Body of pancreas (tissue), 4 donors: ENCODE results near the gene PRH1.

Experiments used
- POLR2A ChIP-seq, 3 donors: fragments of 450-650 bp; IDR thresholded peaks; one replicate each; pipeline ENCODE4 v1.6.1; 2016; ENCODE audit warnings: antibody characterized with exemption in 3 of 3, mild to moderate bottlenecking in 2 of 3
- TF ChIP-seq, protein P1 (sequence below), 7 experiments: fragments of 450-650 bp in 4 of 7; fragments of 200-600 bp in 3 of 7; sonication (generic) in 3 of 7; IDR thresholded peaks; one replicate each; pipeline ENCODE4 v1.5.1; 2016 to 2019; ENCODE audit warnings: antibody characterized with exemption in 7 of 7

DNA sequence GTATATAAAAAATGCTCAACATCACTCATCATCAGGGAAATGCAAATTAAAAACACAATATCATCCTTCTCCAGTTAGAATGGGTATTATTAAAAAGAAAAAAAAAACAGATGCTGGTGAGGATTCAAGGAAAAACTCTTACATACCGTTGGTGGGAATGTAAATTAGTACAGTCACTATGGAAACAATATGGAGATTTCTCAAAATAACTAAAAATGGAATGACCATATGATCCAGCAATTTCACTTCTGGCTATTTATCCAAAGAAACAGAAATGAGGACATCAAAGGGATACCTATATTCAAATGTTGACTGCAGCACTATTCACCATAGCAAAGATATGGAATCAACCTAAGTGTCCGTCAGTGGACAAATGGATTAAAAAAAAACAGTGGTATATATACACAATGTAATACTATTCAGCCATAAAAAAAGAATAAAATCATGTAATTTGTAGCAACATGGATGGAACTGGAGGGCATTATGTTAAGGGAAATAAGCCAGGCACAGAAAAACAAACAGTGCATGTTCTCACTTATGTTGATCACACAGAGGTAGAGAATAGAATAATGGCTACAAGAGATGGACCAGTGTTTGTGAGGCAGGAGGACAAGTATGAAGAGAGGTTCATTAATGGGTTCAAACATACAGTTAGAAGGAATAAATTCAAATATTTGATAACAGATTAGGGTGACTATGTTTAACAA is 20.4 kb downstream of the PRH1 start:
- no peak for TF ChIP-seq POLR2A (IDR thresholded peaks at IDR 0.05)
- TF ChIP-seq, protein P1, sequence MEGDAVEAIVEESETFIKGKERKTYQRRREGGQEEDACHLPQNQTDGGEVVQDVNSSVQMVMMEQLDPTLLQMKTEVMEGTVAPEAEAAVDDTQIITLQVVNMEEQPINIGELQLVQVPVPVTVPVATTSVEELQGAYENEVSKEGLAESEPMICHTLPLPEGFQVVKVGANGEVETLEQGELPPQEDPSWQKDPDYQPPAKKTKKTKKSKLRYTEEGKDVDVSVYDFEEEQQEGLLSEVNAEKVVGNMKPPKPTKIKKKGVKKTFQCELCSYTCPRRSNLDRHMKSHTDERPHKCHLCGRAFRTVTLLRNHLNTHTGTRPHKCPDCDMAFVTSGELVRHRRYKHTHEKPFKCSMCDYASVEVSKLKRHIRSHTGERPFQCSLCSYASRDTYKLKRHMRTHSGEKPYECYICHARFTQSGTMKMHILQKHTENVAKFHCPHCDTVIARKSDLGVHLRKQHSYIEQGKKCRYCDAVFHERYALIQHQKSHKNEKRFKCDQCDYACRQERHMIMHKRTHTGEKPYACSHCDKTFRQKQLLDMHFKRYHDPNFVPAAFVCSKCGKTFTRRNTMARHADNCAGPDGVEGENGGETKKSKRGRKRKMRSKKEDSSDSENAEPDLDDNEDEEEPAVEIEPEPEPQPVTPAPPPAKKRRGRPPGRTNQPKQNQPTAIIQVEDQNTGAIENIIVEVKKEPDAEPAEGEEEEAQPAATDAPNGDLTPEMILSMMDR (IDR thresholded peaks at IDR 0.05), result no peak
